HG03571 (cell line): Measurements from ENCODE around the gene IL3.
A peak's percentile ranks its signal among the peaks of the same experiment; 100 is the strongest.

Experiments
- ATAC-seq: cut with Tn5 transposase; IDR thresholded peaks from one replicate; pipeline ENCODE4 v1.9.1; 2021; ENCODE audit not compliant: unreplicated experiment

Gene IL3

GRCh38 chr5:132056610-132057497 lies 3.6 kb upstream of the IL3 start:
- ATAC-seq: no peak

- no peak for ATAC-seq
Measured at GRCh38 chr5:132057498-132058255, 2.8 kb upstream of the IL3 start.

DNA sequence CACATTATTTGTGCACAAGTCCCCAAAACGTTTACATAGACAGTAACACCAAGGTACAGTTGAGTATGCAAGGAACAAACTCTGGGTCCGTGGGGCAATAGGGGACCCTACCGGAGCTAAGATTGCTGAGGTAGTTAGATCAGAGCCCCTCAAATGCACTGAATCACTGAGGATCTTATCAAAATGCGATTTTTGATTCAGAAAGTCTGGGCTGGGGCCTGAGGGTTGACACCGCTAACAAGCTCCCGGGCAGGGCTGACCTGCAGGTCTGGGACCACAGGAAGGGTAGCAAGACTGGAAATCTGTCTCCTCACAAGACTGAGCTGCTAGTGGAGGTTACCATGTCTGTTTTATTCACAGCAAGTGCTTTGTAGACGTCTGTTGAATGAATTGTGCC lies 1.8 kb upstream of the IL3 start:
- no peak for ATAC-seq

DNA sequence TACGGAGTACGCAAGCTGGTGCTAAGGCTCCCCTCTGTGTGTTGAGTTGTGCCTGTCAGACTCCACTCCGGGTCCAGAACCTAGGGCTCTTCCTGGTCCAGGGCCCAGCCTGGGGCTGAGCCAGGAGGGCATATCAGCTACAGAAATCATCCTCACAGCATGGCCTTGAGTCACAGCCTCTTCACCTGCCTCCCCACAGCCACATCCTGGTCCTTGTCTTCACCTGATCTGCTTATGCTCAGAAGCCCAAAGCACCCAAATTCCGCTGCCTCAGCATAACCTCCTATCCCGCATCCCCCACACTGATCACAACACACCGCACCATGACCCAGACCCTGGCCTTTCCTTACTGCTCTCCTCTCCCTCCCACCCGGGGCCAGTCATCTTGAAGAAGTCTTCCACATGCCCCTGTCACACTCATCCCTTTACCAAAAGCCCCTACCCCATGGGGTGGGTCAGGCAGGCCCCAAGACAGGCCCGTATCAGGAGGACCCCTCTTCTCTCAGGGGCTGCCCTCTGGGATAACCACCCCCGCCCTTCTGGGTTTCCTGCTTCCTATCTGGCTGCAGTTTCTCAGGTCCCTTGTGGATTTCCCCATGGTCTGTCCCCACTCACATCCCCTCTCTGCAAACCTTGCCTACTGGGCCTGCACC lies 1.3 kb upstream of the IL3 start:
- ATAC-seq: no peak

GRCh38 chr5:132059696-132060500 lies 557 bp upstream of the IL3 start:
- no peak for ATAC-seq

GRCh38 chr5:132063090-132063911 lies 2.8 kb downstream of the IL3 start:
- no peak for ATAC-seq

DNA sequence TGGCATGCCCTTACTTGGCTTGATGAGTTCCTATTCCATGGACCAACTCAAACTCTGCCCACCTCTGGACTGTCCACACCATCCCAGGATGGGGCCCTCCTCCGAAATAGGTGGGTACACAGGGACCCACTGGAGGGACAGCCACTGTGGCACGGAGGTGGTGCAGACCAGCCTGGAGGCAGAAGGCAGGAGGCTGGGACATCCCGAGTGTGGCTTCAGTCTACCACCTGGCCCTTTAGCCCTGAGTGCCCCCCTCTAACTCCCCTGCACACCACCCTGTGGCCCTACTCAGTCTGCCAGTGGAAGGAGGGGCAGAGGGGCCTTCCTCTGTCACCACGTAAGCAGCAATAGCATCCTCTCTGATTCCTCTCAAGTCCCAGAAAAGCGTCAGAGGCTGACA lies 3.7 kb downstream of the IL3 start:
- ATAC-seq: no peak

GRCh38 chr5:132064738-132065331 lies 4.4 kb downstream of the IL3 start:
- ATAC-seq: peak; percentile 63

- no peak for ATAC-seq
Measured at GRCh38 chr5:132065351-132065937, 5.0 kb downstream of the IL3 start.

DNA sequence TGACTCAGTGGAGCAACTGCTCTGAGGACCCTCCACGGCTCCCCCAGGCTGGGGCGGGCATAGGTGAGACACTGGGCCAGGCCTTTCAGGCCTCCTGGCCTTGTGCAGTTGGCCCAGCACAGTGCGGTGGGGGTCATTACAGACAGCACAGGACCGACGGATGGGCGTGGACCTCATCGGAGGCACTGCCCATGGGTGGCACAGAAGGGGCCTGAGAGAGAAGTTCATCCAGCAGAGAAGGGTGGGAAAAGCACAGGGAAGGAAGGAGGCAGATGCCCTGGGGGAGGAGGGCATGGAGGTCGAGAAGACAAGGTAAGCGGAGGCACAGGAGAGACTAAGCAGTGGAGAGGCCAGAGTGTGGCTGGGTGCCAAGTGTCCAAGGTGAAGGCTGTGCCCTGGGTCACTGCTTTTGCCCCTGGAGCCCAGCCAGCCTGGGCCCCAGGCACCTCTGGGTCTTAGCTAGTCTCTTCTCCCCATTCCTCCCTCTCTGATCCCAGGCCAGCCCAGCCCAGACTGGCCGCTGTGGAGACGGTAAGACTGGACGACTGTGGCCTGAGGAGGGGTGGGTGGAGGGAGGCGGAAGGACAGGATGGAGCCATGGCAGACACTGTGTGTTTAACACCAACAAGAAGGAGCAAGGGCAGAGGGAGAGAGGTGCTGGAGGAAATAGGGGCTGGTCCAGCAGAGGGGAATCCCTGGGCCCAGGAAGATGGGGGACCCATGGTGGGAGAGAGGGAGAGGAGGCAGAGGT lies 5.7 kb downstream of the IL3 start:
- ATAC-seq: no peak

DNA sequence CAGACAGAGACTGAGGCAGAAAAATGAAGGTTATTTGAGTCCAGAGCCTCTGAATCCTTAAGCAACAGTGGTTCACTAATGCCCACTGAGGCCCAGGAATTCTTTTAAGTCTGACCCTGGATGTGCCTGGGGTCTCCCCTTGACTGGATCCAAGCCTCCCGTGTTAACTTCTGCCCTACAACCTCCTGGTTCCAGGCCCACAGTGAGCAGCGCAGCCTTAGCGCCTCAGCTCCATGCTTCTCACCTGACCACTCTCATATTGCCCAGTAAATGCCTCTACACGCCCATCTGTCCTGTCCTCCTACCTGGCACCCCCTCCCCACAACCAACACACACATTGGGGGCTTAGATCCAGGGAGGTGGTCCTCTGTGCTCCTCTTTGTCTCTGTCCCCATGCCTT lies 6.4 kb downstream of the IL3 start:
- ATAC-seq: no peak

- ATAC-seq: no peak
Measured at GRCh38 chr5:132067451-132067850, 7.0 kb downstream of the IL3 start.

- ATAC-seq: no peak
Measured at GRCh38 chr5:132067941-132068808, 7.7 kb downstream of the IL3 start.

DNA sequence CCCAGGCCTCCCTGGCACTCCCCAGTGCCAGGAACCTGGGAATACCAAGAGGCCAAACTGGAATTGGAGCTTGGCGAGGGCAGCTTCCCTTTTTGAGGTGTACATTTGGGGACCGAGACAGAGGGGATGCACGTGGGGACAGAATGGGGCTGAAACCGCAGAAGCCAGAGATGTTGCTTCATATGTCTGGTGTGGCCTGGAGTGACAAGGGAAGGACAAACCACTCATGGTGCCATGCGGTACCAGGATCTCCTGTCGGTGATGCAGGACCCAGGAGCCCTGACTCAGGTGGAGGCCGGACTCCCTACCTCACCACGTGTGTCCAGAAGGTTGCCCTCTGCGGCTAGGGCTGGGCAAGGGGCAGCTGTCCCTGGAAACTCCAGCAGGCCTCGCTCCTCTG lies 9.1 kb downstream of the IL3 start:
- ATAC-seq: no peak

DNA sequence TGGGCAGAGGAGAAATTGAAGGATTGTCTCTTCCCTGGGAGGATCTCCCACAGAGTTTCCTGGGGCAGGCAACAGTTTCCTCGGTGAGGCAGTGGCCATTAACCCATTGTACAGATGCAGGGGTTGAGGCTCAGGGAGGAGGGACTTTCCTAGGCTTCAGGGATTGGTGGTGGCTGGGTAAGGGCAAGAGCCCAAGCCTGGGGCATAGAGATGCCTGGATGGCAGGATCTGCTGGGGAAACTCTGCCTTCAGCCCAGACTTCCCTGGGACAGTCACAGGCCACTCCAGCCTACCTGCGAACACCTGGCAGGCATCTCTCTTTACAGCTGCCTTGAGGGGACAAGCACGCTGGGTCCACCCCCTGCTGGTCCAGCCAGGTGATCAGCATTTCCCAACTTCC lies 9.5 kb downstream of the IL3 start:
- no peak for ATAC-seq

- ATAC-seq: no peak
Measured at GRCh38 chr5:132070460-132071337, 10.2 kb downstream of the IL3 start.

GRCh38 chr5:132071338-132071707 lies 10.9 kb downstream of the IL3 start:
- ATAC-seq: no peak
